GM23248 (cell line): Measurements from ENCODE around the gene RCSD1.

Experiments
- EZH2 ChIP-seq: fragments of 200-600 bp; sonication (generic); IDR thresholded peaks from 2 replicates; pipeline ENCODE4 v1.6.1; 2018; ENCODE audit warnings: antibody characterized with exemption, mild to moderate bottlenecking; ENCODE audit not compliant: insufficient read depth, poor library complexity, severe bottlenecking
- EZH2phosphoT487 ChIP-seq: fragments of 200-600 bp; sonication (generic); IDR thresholded peaks from 2 replicates; pipeline ENCODE4 v1.6.1; 2018; ENCODE audit warnings: antibody characterized with exemption, moderate library complexity, mild to moderate bottlenecking, low read depth; ENCODE audit not compliant: insufficient read depth

GRCh38 chr1:167722870-167723251 is 92.8 kb downstream of the RCSD1 start:
- no peak for TF ChIP-seq EZH2
- no peak for TF ChIP-seq EZH2phosphoT487
